Neural cell (in vitro differentiated cells): ENCODE results near the gene NUP210L.

Experiments
- CTCF ChIP-seq: fragments of 450-650 bp; IDR thresholded peaks from 2 replicates; pipeline ENCODE4 v1.5.1; 2014; ENCODE audit warnings: antibody characterized with exemption, mild to moderate bottlenecking, moderate library complexity; ENCODE audit not compliant: poor library complexity, severe bottlenecking
- POLR2AphosphoS5 ChIP-seq: IDR thresholded peaks from 2 replicates; pipeline ENCODE4 v1.6.1; 2012

- no peak for TF ChIP-seq CTCF
- no peak for TF ChIP-seq POLR2AphosphoS5
Measured at GRCh38 chr1:154167461-154167860, 12.6 kb upstream of the NUP210L start.
